Heart left ventricle (tissue), 13 donors: ENCODE results near the gene OPCML.

Experiments
- CTCF ChIP-seq, 12 donors: fragments of 200-600 bp; sonication (generic) in 4 of 12; IDR thresholded peaks; one replicate each; pipeline versions ENCODE4 v1.5.0 to v1.8.0; 2018 to 2022; ENCODE audit warnings: antibody characterized with exemption in 12 of 12, mild to moderate bottlenecking in 5 of 12
- POLR2A ChIP-seq, 2 donors: fragments of 450-650 bp; IDR thresholded peaks; one replicate each; pipeline ENCODE4 v1.6.1; 2017; ENCODE audit warnings: antibody characterized with exemption in 2 of 2, mild to moderate bottlenecking in 2 of 2, moderate library complexity in 2 of 2
- donor health status: ischemic (EF 13 %, LVEDD 7.1; RV severe dilation, severe dysfunction).
- donor health status: DM: no; HTN: yes; CAD: no.
- donor health status: DM: no; HTN: no; CAD: no.
- donor health status: ischemic (EF 25% LVEDD 6.9; RV normal size, moderate dysfunction).
- donor health status: ischemic (EF 25% LVEDD 5.7; RV mildly dilated, moderate dysfunction).
- donor health status: ischemic (EF 35%, LVEDD 5.7; RV mildly dilated, moderate dysfunction).
- donor health status: nonischemic (EF 11% LVEDD 7.7; RV severe dilation, severe dysfunction).
- donor health status: DM: yes; HTN: yes; CAD: no.
- donor health status: PGD.
- donor health status: ischemic (EF 29% LVEDD 5.4; RV normal size, mild dysfunction).
- donor health status: nonischemic (EF 23%, LVEDD 6.1; RV moderate dilation, normal function).

GRCh38 chr11:132655187-132655855 lies 877.0 kb downstream of the OPCML start:
- no peak for TF ChIP-seq CTCF (IDR thresholded peaks at IDR 0.05)
- TF ChIP-seq POLR2A (IDR thresholded peaks at IDR 0.05) = no peak
